NCI-H345 (cell line): ENCODE measurements around the gene UROC1.

Source experiments
- DNase-seq: peaks from one replicate; lab custom pipeline; 2025; lab: John Stamatoyannopoulos, UW

UROC1 gene

DNA sequence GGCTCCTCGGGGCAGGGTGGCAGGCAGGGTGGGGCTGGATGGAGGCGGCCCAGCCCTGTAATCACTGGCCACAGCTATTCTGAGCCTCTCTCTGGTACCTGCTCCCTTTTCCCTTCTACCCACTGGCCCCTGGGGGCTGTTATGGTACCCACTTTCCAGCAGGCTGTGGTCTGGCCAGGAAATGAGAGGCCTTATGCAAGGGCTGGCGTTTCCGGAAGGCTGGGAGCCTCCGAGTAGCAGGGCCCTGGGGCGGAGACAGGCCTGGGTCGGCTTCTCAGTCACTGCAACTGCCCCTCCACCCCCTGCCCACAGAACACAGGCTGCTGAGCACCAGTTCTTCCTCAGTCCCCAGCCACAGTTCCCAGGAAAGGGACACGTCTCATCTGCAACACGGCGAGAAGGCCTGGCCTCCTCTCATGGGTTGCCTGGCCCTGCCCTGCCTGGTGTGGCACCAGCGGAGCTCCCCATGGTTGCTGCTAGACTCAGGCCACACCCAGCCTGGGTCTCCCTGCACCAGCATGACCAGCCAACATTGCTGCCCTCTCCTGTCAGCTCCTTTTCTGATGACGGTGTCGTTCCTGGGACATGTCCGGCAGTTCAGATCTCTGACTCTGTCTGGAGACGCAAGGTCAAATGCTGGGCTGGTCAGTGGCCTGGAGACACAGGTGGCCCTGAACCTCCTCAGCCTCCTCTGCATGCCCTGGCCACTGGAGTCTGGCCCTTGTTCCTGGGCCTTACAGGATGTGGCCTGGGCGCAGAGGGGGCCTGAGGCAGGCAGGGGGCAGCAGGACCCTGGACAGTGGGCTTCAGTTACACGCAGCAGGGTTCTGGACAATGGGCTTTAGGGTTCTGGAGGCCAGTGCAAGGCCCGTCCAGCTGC, 12.8 kb upstream of the UROC1 start:
- no peak for DNase-seq

DNA sequence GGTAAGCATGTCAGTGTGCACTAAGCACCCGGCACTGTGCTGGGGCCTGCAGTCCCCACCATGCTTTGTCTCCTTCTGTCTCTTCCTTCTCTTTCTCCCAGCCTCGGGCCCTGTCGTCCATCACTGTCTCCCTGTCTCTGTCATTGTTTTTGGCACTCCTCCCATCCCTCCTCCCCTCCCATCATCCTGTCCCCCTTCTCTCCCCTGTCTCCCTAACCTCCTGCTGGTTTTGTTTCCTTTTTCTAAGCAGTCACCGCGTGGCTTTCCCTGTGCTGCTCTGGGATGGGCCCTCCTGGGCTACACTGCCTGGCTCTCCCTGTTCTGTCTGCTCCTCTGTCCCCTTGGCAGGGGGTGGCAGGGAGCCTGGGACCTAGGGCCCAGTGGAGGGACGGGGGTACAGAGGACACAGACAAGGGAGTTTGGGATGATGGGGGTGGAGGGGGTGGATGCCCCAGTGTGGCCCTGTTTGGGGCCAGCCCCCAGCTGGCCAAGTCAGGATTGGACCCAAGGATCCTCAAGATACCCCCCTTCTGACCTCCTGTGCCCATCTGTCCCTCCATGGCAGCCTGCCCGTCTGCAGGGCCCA, 12.1 kb upstream of the UROC1 start:
- DNase-seq: no peak

DNA sequence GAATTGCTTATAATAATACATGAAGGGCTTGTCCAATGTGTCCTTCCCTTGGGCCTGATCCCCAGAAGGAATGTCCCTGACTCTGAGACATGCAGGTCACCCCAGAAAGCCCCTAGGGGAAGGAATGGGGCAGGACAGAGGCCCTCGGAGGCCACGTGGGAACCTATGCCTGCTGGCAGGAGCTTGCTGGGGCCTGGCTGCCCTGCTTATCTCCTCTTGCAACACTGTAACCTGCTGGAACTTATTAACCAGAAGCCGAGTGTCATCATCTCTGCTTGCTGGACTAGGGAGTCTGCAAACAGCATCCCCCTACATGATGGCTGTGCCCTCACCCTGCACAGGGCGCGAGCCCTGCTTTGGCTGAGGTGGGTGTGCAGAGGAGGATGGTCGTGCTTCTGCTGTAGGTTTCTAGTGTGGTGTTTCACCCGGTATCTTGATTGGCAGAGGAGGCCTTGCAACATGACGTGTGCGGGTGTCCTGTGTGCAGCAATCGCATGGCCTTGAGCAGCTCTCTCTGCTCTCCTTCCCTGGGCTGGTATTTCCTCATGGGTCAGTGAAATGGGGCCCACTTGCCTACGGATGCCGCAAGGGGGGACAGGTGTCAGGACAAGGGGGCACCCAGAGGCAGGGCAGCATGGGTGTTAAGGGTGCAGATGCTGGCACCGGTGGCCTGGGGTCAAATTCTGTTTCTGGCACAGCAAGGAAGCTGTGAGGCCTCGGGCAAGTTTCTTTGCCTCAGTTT, 11.4 kb upstream of the UROC1 start:
- DNase-seq: no peak

DNA sequence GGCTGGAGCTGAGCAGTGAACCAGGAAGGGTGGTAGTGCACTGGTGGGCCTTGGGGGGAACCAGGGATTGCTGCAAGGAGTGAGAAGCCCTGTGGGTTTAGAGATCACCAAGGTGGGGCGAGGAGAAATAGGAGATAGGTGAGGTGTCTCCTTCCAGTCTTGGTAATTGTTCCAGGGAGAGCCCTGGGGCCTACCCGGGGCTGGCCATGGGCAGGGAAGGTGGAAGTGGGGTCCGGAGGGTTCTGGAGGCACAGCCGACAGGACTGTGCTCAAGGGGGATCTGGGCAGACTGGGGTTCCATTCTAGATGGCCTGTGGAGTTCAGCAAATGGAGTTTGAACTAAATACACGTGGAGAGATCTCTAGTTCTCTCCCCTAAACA, 10.8 kb upstream of the UROC1 start:
- no peak for DNase-seq

DNA sequence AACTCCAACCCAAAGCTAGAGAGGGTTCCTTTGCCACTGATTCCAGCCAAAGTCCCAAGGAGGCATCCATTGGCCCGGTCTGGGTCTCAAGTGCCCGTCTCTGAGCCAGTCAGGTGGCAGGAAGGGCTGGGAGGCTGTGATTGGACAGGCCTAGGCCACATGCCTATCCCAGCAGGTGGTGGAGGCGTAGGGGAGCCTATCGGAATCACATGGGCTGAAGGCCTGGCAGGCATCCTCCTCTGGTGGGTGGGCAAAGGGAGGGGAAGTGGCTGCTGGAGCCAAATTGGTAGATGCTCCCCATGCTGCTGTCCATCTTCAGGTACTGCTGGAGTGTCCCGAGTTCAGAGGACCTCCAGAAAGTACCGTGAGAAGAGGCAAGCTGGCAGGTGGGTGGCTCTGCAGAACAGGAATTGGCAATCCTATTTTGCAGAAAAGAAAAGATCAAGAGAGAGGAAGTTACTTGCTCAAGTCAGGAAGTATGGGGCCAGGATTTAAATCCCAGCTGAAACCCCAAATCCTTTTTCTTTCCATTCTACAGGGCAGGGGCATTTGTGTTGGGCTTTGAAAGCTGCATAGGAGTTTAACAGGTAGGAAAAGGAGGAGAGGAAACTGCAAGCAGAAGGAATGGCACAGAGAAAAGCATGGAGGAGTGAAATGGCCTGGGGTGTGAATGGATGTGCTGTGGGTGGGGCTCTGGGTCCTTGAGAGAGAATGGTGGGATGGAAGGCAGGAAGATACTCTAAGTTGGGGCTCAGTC, 10.1 kb upstream of the UROC1 start:
- DNase-seq: no peak

DNA sequence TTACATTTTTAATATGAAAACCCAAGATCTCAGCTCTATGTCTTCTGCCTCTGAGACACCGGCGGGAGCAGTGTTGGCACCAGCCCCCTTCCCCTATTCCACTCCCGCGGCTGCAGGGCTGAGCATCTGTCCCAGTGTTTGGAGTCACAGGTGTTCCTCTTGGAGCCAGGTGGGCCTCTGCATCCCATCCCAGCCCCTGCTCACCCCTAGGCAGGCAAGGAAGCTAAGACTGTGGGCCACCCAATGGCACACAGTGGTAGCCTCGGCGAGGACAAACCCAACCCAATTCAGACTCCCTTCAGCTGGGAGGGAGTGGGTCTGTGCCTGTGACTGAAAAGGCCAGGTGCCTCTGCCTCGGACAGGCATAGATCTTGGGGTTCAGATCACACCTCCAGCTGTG, 9.4 kb upstream of the UROC1 start:
- no peak for DNase-seq

DNA sequence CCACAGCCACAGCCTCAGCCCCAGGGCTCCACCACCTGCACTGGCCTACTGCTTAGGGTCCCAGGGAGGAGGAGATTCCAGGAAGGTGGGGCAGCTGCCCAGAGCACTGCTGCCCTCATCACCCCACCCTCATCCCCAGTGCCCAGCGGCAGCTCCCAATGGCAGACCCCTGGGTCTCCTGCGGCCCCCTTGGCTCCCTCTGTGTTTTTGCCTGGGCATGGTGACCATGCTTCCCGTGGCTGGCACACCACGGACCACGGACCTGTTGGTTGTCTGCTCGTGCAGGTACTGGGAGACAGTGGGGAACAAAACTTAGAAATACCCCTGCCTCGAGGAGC, 9.1 kb upstream of the UROC1 start:
- DNase-seq: no peak

DNA sequence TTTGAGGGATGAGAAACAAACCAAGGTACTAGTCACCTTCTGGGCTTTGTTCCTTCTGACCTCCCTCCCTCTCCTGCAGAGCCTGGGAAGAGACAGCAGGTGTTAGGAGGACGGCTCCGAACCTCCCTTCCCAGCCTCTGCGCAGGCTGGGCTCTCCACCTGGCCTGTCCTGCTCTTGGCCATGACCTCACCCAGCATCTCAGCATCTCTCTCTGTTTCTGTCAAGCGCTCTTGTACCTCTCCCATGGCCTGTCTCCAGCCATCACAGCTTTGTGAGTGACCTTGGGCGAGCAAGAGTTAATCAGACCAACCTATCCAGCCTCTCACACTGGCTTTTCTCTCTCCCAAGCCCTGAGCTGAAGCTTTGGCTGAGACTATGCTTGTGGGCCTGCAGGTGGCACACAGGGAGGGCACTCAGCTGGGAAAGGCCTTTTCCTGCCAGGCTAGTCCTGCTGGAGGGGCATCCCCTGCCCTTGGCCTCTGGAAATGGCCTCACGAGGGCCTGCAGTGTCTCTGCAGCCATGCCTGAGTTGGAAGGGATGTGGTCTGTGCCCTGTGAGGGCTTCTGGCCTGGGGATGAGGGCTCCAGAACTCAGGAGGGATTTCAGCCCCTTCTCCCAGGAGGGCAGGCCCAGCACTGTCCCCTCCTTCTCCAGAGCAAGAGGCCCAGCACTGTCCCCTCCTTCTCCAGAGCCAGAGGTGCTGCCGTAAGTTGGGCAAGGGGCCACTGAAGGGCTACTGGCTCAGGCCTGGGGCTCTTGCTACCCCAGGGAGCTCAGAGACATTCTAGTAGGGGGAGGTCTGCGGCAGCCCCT, 8.5 kb upstream of the UROC1 start:
- DNase-seq: no peak

DNA sequence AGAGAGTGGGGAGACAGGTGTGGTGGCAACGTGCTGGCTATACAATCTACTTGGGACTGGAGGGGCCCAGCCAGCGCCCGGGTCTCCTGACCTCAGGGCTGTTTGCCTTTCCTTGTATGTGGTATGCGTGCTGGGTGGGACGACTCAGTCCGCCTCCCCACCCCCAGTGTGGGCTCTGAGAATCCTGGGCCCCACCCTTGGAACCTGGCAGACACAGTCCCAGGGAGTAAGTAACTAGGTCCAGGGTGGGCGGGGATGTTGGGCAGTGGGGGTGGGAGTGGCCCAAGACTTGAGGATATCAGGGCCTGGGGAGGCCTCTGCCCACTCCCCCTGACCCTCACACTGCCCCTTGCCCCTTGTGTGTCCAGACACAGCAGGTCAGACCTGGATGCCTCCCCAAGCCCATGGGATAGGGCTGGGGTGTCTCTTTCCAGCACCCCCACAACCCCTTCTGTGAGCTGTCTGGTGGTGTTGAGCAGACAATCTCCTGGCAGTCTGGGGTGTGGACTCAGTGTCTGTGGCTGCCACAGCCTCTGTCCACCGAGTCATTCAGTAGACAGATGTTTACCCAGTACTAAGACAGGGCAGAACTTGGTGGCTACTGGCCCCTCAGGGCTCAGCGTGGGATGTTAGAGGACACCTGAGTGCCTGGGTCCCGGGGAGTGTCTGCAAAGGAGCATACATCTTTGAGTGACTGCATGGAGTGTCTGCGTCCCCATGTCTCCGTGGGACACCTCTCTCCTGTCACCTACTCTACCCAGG, 7.7 kb upstream of the UROC1 start:
- no peak for DNase-seq

DNA sequence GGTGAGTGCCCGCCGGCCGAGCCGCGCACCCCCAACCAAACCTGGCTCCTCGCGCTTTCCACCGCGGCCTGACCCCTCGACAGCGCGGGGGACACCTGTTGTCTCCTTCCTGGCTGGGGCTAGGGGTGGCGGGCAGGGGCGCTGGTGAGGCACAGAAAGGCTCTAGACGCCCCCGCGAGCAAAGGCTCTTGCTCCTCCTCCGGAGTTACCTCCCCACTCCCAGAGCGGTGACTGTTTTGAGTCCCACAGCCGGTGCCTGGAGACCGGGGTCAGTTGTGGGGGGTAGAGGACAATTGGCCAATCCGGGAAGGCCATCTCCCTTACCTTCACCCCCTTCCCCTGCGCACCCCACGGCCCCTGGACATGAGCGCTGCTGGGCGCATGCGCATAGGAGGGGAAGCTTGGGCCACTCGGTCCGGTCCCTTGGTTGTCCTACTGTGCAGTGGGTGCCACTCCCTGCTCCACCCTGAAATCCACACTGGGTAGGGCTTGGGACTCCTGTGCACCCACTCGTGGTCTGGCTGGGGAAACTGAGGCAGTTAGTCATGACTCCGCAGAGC, 6.9 kb upstream of the UROC1 start:
- no peak for DNase-seq

DNA sequence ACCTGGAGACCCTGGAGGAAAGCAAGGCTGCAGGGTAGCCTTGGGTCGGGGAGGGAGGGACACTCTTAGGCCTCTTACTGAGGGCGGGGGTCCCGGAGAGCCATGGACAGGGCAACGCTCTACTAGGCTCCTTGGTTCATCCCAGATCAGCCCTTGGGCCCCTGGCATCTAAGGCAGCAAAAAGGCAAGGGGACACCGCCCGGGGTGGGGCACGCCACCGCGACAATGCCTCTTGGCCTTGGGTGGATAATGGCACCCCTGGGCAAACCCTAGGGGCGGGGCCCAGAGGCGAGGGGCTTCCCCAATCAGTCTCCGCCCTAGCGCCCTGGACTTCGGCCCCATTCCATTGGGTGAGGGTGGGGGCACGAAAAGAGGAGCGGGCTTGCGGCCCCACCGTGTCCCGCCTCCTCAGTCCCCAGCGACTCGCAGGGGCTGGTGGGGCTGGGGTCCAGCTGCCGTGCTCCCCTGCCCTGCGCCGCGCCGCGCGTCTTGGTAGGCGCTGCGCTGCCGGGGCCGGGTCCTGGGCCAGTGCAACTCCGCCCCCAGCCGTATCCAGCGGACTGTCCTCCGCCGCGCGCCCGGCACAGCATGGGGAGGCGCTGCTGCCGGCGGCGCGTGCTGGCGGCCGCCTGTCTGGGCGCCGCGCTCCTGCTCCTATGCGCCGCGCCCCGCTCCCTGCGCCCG, 6.3 kb upstream of the UROC1 start, which contains the start of gene CHST13:
Gene CHST13, plus strand, starts transcription at position 411 of the 684 bp plus-strand sequence. Its CDS starts 178 bp downstream, at position 589.
- no peak for DNase-seq

DNA sequence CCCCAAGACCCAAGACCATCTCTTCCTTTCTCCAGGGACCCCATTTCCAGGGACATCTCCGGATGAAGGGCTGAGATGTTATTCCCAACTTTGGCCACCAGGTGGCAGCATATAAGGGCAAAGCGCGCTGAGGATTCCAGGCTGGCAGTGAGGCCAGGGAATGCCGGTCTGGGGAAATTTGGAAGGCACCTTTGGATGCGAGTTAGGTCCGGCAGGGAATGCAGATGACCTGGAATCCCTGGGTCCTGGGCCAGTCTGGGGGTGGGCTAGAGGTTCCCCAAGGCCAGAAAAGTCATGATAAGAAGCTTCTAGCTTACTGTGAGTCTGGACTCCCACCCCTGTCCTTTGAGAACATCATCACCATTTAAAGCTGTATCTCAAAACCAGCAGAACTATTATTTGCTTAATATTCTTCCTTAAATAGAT, 4.8 kb upstream of the UROC1 start:
- DNase-seq: peak; percentile 35

DNA sequence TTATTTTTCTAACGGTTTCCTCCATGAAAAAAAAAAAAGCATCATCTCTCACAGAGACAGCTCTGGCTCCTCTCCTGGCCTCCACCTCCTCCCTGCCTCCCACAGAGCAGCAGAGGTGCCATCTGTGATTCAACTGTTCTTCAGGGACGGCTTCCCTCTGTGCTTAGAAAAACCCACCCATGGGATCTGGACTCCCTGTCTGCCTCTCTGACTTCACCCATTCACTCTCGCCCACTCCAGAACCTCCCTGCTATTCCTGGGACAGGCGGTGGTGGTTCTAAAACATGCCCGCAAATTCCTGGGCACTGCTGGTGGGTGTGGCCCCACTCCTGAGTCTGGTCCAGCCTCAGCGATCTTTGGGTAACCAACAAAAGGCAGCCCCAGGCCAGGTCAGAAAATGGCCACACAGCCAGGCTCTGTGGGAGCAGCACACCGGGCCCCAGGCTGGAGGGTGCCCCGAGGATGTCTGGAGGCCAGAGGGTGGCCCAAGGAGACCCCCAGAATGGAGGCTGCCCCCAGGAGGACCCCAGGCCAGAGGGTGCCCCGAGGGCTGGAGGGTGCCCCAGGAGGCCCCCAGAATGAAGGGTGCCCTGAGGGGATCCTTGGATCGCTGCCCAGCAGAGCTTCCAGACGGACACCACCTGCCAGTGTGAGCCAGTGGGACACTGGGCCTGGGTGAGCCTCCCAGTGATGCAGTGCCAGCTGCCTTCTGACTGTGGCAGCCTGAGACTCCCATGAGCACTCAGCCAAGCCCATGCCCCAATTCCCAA, 3.7 kb upstream of the UROC1 start:
- no peak for DNase-seq

DNA sequence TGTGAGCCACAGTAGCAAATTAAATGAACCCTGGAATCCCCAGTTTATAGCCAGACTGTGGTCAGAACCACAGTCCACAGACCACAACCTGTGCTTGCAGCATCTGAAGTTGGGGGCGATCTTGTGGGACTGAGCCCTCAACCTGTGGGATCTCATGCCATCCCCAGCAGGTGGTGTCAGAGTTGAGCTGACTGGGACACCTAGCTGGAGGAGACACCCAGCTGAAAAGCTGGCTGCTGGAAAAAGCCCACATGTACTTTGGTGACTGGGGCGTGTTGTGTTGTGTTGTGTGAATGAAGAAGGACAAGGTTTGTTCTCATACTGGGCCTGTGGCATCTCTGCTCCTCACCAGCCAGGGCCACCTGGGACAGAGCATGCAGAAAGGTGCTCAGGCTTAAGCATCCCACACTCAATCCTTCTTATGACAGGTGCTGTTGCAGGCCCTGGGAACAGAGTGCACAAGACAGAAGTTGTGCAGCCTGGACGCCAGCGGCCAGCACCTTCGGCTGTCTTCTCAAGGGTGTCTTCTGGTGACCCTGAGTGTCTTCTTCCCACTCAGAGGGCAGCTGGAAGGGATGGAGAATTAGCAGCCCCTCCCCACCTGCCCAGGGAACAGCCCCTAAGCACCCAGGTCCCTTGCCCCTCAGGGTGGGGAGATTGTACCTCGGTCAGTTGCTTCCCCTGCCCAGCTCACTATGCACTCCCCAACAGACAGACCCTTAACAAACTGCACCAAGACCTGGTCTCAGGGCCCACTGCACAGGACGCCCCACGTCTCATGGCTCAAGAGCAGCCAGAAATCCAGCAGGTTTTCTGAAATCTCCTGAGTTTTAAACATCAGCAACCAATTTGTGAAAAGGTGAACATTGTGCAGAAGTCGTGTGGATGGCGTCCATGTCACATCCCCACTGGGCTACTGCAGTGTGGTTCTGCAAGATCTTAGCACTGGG, 2.2 kb upstream of the UROC1 start:
- DNase-seq: no peak

DNA sequence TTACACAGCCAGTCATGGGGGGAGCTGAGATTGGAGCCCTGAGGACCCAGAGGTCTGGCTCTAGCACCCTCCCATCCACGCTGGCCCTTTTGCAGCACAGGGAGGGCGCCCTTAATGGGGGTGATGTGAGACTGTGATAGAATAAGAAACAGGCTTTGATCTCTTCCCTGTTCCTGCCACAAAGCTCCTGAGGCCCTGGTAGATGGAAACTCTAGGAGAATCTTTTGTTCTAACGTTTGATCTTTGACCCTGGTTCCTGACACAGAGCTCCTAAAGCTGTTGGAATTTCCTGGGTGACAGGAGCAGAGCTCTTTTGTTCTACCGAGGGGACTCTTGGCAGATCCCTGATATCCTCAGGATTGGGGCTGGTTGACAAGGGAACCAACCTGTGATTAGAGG, 1.2 kb upstream of the UROC1 start:
- DNase-seq: no peak

DNA sequence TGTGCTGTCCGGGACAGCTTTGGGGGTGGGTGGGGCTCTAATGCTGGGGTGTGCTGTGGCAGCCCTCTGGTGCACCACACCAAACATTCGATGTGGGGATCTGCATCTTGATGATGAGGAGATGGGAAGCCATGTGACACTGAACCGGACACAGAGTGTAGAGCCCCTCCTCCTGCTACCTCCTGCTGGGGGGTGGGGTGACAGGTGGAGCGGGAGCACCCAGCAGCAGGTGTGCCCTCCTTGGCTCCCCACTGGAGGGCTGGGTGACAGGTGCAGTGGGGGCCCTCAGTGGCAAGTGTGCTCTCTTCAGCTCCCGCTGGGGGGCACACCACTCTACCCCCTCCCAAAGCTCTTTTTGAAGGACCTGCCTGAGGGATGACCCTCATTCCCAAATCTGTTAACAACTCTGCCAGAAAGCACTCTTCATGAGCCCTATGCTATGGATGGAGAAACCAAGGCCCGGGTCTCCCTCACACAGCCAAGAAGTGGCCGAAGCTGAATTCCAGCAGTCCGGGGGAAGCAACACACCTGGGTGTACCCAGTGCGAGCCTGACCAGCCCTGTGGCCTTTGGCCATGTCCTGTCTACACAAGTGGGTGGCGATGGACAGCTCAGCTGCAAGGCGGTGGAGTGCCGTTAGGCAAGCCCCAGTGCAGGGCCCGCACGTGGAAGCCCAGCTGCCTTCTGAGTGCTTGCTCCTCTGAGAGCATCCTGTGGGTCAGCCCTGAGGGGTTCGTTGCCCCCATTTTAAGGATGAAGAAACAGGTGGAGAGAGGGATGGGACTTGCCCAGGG, 609 bp upstream of the UROC1 start:
- peak; percentile 28 for DNase-seq

DNA sequence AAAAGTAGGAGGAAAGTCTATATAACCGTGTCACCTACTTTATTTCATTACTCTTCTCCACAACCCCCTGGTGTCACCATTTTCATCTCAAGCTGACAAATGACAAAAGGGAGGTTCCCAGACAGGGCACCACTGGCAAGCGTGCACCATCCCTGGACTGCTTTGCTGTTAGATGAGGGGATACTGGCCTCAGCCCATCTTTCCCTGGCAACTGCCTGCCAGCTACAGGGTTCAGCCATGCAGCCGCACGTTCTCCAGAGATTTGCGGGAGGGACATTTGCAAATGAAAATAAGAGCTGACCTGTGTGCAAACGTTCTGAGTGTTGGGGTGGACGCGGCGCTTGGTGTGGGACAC, 660 bp downstream of the UROC1 start:
- DNase-seq: no peak
